Vagina (tissue), 2 donors: ENCODE results near the gene TAF3. TPM values are rescaled to one million over a fixed set of nuclear protein-coding genes. Genes with fewer than 3 reads are reported as not detected.

ENCODE experiments used
- DNase-seq, 2 donors: peaks; one replicate each; pipeline ENCODE4 v3.0.0-alpha.2; 2017; ENCODE audit errors: extremely low spot score in 2 of 2
- H3K27ac ChIP-seq: fragments of 200-600 bp; sonication (generic); one replicate; pipeline ENCODE4 v1.5.1; 2019
- H3K27me3 ChIP-seq: fragments of 200-600 bp; sonication (generic); one replicate; pipeline ENCODE4 v1.5.1; 2019
- H3K36me3 ChIP-seq, 2 donors: fragments of 200-600 bp; sonication (generic); one replicate each; pipeline ENCODE4 v1.5.1; 2017 to 2019
- H3K4me1 ChIP-seq: fragments of 200-600 bp; sonication (generic); one replicate; pipeline ENCODE4 v1.5.1; 2019
- H3K4me3 ChIP-seq, 2 donors: fragments of 200-600 bp; sonication (generic); 1 replicate in 1 of 2; 2 replicates in 1 of 2; pipeline ENCODE4 v1.5.1; 2016 to 2019
- H3K9me3 ChIP-seq: fragments of 200-600 bp; sonication (generic); one replicate; pipeline ENCODE4 v1.5.1; 2019
- POLR2A ChIP-seq, 2 donors: fragments of 450-650 bp; IDR thresholded peaks; one replicate each; pipeline ENCODE4 v1.6.1; 2017; ENCODE audit warnings: antibody characterized with exemption in 2 of 2, mild to moderate bottlenecking in 2 of 2, moderate library complexity in 2 of 2
- POLR2AphosphoS5 ChIP-seq, 2 donors: sonication (generic); formaldehyde crosslinking; IDR thresholded peaks; one replicate each; pipeline ENCODE4 v1.9.0; 2017; ENCODE audit warnings: antibody characterized with exemption in 2 of 2, mild to moderate bottlenecking in 2 of 2, low read depth in 1 of 2; ENCODE audit not compliant: insufficient read depth in 1 of 2
- intact Hi-C: fragments of 100-400 bp; cut with DNase I; formaldehyde crosslinking; loops from one replicate; pipeline ENCODE4 v1.15.1; 2023
- total RNA-seq: library from RNA; depleted of rRNA; stranded (reverse); fragments of >200 nt; gene quantifications from one replicate; pipeline ENCODE4 v1.2.3, GENCODE V29; 2016
- TF ChIP-seq, protein P1 (sequence below), 3 experiments: fragments of 450-650 bp in 2 of 3; fragments of 200-600 bp in 1 of 3; sonication (generic) in 1 of 3; IDR thresholded peaks; one replicate each; pipeline ENCODE4 v1.5.1; 2017 to 2019; ENCODE audit warnings: antibody characterized with exemption in 3 of 3, mild to moderate bottlenecking in 2 of 3, moderate library complexity in 2 of 3

The TAF3 gene
- total RNA-seq, 1 donor from 2014 or later: 9.8 TPM

DNA sequence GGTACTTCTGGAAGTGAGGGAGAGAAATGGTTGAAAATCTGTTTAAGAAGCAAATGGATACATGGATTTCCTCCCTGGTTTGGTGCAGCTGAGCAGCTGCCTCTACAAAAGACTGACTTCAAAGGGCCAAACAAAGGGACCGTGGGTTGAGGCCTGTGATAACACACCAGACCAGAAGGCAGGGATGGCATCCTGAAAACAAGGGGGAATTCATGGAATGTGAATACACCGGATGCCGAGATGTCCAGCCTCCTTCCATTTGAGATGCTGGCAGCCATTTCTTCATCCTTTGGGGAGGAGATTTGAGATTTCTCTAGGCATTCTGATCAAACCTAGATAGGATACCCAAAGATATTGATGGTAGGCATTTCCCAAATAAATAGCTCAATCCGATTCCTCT is 36.9 kb downstream of the TAF3 start:
- no peak for TF ChIP-seq POLR2AphosphoS5 (IDR thresholded peaks at IDR 0.05; ENCODE audit: insufficient read depth in 1 of 2, low read depth in 1 of 2)
- no peak for TF ChIP-seq POLR2A (IDR thresholded peaks at IDR 0.05)
- TF ChIP-seq, protein P1, sequence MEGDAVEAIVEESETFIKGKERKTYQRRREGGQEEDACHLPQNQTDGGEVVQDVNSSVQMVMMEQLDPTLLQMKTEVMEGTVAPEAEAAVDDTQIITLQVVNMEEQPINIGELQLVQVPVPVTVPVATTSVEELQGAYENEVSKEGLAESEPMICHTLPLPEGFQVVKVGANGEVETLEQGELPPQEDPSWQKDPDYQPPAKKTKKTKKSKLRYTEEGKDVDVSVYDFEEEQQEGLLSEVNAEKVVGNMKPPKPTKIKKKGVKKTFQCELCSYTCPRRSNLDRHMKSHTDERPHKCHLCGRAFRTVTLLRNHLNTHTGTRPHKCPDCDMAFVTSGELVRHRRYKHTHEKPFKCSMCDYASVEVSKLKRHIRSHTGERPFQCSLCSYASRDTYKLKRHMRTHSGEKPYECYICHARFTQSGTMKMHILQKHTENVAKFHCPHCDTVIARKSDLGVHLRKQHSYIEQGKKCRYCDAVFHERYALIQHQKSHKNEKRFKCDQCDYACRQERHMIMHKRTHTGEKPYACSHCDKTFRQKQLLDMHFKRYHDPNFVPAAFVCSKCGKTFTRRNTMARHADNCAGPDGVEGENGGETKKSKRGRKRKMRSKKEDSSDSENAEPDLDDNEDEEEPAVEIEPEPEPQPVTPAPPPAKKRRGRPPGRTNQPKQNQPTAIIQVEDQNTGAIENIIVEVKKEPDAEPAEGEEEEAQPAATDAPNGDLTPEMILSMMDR (IDR thresholded peaks at IDR 0.05): no peak
- no peaks in the 10 kb centered on the region for H3K27me3 ChIP-seq
- no peak for DNase-seq
- no peak overlapping the region for H3K4me3 ChIP-seq
- H3K27ac ChIP-seq: no peak overlapping the region
- intact Hi-C loops: no loop called here
- H3K4me1 ChIP-seq: no peaks in the 10 kb centered on the region
- H3K36me3 ChIP-seq: no peaks in the 10 kb centered on the region
- no peaks in the 10 kb centered on the region for H3K9me3 ChIP-seq

DNA sequence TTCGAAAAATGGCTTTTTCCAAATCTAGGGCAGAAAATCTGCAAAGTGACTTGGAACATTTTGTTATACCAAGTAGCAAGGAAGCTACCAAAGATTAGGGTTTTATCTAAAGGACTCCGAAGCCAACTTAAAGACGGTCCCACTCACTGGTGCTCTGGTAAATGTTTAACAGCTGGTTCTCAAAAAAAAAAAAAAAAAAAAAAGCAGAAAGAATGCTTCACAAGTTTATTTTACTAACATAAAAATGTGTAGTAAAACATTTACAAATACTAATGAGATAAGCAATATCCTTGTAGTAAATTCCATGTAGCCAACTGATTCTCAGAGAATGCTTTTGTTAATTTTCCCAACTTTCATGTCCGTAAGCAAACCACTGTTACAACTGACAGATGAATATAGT is 38.4 kb downstream of the TAF3 start:
- intact Hi-C loops: no loop called here
- TF ChIP-seq POLR2AphosphoS5 (IDR thresholded peaks at IDR 0.05; ENCODE audit: insufficient read depth in 1 of 2, low read depth in 1 of 2): no peak
- TF ChIP-seq, protein P1 (IDR thresholded peaks at IDR 0.05): no peak
- Histone ChIP-seq H3K36me3 (peaks cover 0 to 8% of the 10 kb centered on the region in 2 donors), H3K4me1 (no peaks in the 10 kb centered on the region), H3K9me3 (no peaks in the 10 kb centered on the region), H3K27me3 (no peaks in the 10 kb centered on the region), H3K4me3 (no peak overlapping the region), H3K27ac (no peak overlapping the region)
- no peak for DNase-seq

DNA sequence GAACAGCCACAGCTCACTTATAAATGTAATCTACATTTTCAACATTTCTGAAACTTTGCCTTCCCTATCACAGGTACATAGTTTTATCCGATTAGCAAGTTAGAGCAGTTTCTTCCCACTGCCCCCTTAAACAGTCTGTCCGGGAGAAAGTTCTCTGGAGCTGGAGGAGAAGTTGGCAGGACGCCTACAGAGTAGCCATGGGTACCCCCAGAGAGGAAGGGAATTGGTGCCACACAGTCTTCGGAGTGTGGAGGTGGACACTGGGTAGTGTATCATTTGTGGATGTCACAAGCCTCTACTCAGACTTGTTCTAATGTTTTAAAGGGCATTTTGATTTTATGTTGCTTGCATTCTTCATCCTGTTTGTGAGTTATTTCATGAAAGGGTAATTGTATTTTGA is 39.0 kb downstream of the TAF3 start:
- Histone ChIP-seq H3K27ac (no peak overlapping the region), H3K4me3 (no peak overlapping the region), H3K9me3 (no peaks in the 10 kb centered on the region), H3K36me3 (peaks cover 0 to 8% of the 10 kb centered on the region in 2 donors), H3K4me1 (no peaks in the 10 kb centered on the region), H3K27me3 (no peaks in the 10 kb centered on the region)
- DNase-seq: no peak
- TF ChIP-seq POLR2A (IDR thresholded peaks at IDR 0.05) (no peak), POLR2AphosphoS5 (IDR thresholded peaks at IDR 0.05; ENCODE audit: insufficient read depth in 1 of 2, low read depth in 1 of 2) (no peak)
- TF ChIP-seq, protein P1 (IDR thresholded peaks at IDR 0.05): no peak
- intact Hi-C loops: no loop called here

DNA sequence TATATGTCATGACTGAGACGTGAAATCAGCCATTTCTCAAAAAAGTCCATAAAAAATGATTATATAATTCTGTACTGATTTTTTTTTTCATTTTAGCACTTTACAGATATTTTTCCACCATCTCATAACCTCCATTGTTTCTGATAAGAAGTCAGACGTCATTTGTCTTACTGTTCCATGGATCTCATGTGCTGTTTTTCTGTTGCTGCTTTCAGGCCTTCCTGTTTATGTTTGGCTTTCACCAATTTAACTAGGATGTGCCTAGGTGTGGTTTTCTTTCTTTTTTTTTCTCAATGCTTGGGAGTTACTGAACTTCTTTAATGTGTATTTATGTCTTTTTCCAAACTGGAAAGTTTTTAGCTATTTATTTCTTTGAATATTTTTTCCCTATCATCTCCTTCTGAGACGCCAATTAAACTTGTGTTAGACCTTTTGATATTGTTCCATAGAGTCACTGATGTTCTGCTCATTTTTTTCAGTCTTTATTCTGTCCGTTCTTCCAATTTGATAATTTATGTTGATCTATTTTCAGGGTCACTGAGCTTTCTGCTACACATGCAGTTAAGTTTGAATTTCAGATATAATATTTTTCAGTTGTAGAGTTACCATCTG is 43.3 kb downstream of the TAF3 start:
- Histone ChIP-seq H3K27ac (no peak overlapping the region), H3K4me3 (no peak overlapping the region), H3K9me3 (peaks cover 4% of the 10 kb centered on the region), H3K4me1 (no peaks in the 10 kb centered on the region), H3K36me3 (peaks cover 0 to 8% of the 10 kb centered on the region in 2 donors), H3K27me3 (no peaks in the 10 kb centered on the region)
- intact Hi-C loops: no loop called here
- DNase-seq: no peak
- TF ChIP-seq, protein P1 (IDR thresholded peaks at IDR 0.05): no peak
- TF ChIP-seq POLR2A (IDR thresholded peaks at IDR 0.05): no peak
- TF ChIP-seq POLR2AphosphoS5 (IDR thresholded peaks at IDR 0.05; ENCODE audit: insufficient read depth in 1 of 2, low read depth in 1 of 2): no peak

DNA sequence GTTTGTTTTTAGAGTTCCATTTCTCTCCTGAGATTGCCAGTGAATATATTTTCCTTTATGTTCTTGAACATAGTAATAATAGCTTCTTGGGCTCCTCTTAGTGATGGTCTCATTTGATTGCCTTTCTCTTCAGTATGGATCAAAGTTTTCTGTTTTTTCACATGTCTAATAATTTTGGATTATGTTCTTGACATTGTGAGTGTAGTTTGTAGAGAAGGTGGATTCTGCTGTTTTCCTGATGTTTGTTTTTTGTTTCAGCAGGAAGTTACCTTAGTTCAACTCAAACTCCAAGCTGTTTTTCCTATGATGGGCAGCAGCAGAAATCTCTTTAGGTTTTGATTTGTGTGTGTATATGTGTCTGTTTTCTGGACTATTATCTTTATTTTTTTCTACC is 43.8 kb downstream of the TAF3 start:
- Histone ChIP-seq H3K4me1 (no peaks in the 10 kb centered on the region), H3K4me3 (no peak overlapping the region), H3K27me3 (no peaks in the 10 kb centered on the region), H3K36me3 (peaks cover 0 to 8% of the 10 kb centered on the region in 2 donors), H3K9me3 (peaks cover 4% of the 10 kb centered on the region), H3K27ac (no peak overlapping the region)
- intact Hi-C loops: no loop called here
- no peak for TF ChIP-seq POLR2AphosphoS5 (IDR thresholded peaks at IDR 0.05; ENCODE audit: insufficient read depth in 1 of 2, low read depth in 1 of 2)
- no peak for TF ChIP-seq POLR2A (IDR thresholded peaks at IDR 0.05)
- TF ChIP-seq, protein P1 (IDR thresholded peaks at IDR 0.05): no peak
- no peak for DNase-seq
